GM21825 (cell line): ENCODE data around the gene TCF4.

Experiments used
- ATAC-seq: cut with Tn5 transposase; IDR thresholded peaks from one replicate; pipeline ENCODE4 v1.9.1; 2021; ENCODE audit warnings: mild to moderate bottlenecking, moderate library complexity; ENCODE audit not compliant: unreplicated experiment

Gene TCF4

DNA sequence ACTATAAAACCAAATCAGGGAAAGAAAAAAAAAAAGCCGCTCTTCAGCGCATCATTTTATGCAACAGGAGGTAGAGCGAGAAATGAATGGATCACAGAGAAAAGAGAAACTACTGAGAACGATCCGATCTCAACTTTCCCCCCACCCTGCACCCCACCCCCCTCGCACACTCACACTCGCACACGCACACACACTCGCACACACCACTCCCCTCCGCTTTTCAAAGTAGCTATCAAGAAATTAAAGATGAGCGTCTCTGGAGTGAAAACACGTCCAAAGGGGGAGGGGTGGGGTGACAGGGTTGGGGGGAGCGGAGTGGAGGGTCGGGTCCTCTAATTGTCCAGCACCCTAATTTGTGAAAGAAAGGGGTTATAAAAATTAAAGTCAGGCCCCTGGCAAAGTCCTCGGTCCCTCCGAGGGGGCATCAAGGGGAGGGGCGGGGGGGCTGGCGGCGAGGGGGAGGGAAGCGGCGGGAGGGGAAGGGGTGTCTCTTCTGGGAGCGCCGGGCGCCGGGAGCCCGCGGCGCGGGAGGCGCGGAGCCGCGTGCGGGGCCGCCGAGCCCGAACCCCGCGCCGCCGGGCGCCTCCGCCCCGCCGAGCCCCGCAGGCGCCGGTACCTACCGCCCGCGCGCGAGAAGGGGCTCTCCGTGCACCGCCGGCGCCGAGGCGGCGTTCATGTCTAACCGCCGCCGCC lies 428 bp downstream of the TCF4 start:
- no peak for ATAC-seq

DNA sequence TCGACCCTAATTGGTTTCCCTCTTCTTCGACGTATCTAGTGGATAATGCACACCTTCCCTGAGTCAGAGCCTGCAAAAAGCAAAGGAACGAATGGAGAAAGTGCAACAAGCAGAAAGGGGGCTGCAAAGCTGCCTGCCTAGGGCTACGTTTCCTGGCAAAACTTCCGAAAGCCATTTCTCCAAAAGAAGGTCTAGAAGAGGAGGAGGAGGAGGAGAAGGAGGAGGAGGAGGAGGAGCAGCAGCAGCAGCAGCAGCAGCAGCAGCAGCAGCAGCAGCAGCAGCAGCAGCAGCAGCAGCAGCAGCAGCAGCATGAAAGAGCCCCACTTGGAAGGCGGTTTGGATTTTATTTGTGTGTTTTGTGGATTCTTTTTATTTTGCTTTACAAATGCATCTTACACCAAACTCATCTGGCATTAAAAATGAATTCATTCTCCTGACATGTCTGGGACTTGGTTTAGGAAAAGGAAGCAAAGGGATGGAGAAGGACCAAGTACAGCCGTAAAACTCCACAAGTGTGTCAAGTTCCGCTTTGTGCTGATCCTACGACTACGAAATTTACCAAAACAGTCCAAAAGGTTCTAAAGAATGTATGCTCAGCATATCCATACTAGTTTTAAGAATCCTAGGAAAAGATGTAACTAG lies 2.0 kb downstream of the TCF4 start:
- ATAC-seq, result no peak

DNA sequence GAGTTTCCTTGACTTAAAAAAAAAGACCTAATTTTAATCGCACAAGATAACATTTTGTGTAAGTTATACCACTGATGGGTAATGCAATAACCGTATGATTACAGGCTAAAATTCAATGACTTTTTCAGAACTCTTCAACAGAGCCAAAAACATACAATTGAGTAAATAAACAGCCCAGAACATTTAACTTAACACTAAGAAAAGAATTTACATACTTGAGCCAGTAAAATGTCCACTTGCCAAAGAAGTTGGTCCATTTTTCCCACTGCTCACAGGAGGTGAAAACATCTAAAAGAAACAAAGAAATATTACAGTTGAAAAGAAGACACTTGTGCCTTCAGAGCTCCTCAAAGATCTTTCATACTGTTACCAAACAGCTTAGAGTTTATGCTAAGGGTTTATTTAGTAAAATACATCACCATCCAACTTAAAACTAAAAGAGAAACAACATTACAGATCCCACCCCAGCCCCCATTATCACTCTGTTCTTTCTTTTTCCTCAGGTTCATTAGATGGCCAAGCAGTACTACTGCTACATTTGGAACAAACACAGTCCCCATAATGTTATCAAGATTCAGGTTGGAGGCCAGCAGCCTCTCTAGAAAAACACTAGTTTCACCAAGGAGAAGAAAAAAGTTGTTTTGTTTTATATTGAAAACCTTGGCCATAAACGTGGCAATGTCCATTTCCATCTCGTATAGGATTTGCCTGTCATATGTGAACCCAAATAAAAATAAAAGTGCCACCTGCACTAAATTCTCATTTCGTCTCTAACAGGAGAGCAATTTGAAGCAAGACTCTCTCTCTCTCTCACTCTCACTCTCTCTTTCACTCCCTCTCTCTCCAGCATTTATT lies 2.7 kb downstream of the TCF4 start:
- ATAC-seq, result no peak

DNA sequence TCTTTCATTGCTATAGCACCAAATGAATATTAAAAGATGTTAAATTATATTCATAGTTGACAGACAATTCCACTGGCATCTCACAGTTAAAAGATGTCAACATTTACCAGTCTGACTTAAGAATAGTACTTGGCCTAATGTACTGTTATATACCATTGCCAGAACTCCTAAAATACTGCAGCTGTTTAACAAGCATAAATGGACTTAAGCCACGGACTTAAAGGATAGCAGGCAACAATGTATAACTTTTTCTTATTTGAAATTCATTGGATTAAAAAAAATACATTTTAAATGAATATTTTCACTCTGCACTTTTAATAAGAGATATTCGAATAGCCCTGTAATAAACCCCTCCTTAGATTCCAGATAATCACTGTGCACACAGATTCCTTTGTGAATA lies 3.8 kb downstream of the TCF4 start:
- ATAC-seq, result no peak

DNA sequence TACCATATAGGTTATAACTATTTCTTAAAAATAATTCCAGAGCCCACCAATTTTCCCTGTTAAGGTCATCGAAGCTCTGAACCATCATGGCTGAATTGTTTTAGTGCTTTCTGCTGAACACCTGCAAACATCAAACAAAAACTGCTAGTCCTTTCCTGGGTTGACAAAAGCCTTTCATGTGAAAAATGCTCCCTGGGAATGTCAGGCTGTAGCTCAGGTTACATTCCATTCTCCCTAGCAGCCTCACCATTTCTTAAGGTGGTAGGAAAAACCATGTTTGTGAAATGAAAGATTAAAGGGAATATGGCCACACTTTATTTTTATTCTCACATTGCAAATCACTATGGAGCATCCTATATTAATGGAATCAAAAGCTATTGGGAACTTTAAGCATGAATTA lies 5.7 kb downstream of the TCF4 start:
- ATAC-seq, result no peak

DNA sequence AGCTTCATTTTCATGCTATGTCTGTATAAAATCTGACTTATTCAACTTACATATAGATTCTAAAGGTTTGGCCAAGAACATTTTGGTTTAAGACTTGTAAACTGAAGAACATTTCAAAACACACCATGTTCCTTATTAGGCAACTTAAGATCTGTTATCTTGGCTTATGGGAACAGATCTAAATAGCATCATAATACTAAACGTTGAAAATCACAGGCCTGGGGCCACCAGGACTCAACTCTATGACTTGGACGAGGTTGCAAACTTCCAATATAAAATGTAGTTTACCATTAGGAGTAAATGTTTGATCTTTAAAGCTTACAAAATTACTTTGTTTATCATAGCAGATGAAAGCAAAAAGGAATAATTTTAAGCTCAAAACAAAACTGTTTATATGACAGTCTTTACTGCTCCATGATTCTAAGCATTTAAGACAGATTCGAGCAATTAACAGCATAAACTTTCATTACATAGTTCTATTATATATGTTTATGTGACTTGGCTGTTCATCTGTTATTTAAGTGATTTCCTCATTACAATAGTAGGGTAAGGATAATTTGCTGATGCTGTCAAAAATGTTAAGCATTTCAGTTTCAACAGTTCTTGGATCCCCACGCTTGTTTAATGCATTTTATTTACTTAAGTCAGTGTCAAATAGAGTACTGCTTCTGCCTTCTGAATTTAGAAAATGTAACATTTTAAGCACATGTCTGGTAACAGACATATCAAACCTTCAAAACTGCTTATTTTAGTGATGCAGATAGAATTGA lies 8.3 kb downstream of the TCF4 start:
- ATAC-seq, result no peak

DNA sequence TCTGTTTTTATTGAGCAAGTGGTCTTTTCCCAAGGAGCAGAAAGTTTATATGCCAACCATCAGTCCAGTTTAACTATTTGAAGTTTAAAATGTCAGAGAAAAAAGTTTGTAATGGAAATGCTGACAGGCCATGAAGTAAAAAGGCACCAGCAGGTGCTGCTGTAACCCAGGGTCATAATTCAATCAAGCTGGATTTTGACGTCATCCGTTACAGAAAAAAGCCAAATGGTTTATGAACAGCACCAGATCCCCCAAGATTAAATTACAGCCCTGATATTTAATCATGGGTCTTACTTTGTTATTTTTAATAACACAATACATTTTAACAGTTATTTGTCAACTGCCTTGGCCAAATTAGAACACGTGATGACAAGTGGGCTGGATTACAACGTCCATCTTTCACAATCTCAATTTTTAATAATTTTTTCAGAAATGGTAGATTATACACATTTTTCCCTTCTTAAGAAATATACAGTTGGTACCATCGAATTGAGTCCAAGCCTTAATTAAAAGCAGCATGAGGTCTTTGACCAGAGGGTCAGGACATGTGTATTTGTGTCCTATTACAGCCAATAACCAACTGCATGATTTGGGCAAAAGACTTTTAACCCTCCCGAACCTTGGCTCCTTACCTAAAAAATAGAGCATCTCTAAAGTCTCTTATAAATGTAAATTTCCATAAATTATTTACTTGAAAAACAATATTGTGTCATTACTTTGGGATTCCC lies 10.0 kb downstream of the TCF4 start:
- no peak for ATAC-seq

DNA sequence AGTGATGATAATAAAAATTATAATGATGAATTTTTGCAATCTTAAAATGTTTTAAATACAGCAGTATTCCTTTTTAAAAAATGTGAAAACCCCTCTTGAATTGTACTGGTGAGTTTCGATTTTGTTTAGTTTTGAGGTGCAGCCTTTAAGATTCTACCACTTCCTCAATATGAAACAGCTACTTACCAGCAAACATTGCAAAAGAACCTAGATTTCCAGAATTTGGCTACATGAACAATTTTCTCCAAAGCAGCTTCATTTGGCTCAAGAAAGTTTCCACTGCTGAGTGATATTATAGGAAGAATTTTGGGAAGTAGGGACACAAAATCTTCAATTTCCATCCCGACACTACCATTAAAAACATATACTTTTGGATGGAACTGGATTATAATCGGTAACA lies 12.0 kb downstream of the TCF4 start:
- no peak for ATAC-seq

DNA sequence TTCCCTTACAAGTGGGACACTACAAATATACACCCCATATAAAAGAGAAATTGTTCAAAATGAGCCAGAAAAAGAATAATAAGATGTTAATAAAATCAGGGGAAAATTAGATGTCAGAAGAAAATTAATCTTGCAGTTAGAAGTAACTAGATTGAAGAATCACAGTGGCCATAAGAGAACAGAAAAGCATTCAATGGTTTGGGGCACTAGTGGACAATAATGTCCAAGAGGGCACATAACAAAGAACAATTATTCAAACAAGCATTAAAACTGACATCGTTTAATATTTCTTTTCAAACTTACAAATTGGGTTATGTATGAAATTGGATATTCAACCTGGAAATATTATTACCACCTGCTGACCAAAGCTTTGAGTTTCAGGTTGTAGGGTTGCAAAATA lies 12.9 kb downstream of the TCF4 start:
- ATAC-seq, result no peak

DNA sequence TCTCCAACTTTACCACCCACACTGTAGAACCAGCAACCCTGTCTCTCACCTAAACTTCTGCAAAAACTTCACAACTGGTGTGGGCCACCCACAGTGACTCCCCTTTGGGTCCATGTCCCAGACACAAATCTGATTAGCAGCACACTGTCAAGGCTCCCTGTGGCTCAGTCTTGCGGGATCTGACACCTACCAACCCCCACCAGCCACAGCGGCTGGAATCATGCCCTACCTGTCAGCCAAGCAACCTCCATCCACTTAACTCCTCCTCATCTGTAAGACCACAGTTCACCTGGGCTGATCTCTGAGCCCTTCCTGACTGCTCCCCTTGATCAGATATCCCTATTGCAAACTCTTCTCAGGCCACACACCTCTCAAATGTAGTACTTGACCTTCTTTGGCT lies 14.6 kb downstream of the TCF4 start:
- ATAC-seq, result no peak

DNA sequence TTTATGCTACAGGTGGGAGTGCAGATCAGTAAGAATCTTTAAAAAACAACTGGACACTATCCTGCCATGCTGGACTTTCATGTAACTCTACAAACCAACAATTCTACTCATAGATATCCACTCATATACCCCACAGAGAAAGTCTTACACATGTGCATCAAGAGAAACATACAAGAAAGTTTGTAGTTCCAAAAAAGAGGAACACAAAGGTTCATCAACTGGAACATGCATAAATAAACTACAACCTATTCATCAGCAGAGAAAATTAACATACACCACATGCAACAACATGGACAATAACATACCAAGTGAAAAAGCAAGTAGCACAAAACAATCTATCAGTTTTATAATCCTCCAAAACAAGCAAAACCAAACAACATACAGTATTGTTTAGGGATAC lies 17.0 kb downstream of the TCF4 start:
- ATAC-seq, result no peak

DNA sequence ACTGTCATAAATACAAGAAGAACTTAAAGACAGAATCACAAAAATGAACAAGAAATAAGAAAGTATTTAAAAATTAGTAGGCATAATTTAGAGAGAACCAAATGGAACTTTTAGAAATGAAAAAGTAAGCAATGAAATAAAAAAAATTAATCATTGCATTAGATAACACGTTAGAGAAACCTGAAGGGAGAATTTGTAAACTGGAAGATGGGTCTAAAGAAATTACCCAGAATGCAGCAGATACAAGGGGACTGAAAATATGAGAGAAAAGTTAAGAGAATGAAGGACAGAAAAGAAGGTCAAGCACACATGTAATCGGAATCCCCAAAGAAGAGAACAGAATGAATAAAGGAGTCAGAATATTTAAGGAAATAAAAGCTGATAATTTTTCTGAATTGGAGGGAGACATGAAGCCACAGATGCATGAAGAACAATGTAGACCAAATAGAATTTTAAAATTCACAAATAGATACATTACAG lies 21.5 kb downstream of the TCF4 start:
- no peak for ATAC-seq

DNA sequence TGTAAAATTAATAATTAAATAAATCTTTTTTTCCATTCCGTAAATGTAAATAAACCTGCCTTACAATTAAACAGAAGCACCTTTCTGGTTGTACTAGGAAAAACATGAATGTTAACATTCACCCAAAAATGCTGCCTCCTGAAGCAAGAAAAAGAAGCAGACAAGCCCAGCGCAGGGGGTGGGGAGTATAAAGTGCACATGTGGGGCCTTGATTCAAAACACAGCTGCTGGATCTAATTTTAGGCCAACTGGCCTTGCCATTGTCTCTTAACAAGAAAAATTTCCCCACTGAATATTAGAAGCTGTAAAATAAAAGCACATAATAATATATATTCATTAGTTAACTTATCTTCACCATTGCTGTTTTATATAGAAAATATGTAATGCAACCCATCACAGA lies 28.3 kb downstream of the TCF4 start:
- no peak for ATAC-seq

DNA sequence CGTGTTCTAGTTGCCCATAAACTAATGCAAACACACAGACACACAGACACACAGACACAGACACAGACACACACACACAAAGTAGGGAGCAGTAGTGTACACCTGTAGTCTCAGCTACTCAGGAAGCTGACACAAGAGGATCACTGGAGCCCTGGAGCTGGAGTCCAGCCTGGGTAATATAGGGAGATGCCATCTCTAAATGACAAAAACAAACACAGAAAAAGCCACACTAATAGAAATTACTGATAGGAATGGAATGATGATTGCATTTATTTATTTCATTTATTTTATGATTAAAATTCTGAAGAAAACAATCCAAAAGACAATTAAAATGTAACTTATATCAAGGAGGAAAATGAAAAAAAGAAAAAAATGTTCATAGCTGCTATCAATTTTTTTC lies 30.8 kb downstream of the TCF4 start:
- ATAC-seq, result no peak

DNA sequence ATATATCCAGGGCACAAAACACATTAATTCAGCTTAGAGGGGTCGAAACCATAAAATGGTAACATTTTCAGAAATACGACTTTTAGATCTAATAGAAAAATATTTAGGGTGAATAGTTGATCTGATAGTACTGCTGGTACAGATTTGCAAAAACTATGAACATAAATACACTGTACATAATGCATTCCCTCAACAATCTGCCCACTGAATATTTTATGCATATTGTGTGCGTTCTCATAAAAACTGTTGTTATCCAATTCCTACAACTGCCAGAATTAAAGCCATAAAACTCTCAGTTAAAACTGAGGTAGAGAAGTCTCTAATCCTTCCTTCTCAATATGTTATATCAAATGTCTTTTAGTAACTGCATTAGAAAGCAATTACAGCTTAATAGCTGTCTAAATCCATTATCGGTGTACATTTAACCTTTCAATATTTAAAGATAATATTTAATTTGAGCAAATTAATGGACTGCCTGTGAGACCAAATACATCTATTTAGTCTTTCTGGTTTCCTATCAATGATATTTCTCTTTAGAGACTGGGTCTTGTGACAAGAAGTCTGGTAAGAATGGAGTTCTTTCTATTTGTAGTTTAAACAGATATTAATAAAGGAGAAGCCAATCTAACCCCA lies 32.5 kb downstream of the TCF4 start:
- ATAC-seq, result no peak

DNA sequence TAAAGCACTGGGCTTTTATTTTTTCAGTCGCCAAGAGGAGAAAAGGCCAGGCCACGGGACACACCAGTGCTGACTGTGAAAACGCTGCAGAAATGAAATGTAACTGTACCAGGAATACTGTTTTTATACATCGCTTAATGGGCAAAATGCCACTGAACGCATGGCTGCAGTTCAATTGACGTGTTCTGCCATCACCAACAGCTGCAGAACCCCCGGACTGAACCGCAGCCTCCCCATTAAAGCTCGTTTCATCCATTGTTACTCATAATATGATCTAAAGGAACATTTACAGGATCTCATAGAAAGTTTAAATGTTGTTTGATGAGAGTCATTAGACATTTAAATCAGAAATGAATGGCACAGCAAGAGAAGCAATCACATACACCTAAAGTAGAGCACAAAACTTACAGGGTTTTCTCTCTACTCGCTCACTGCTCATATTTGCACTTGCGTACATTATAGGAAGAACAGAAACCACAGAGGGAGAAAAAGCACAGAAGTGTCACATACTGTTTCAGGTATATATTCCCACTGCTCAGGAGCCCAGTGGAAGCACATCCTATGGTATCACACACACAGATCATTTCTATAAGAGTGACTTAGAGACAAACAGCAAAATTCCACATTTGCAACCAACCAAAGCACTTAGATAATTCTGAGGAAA lies 35.3 kb downstream of the TCF4 start:
- no peak for ATAC-seq

DNA sequence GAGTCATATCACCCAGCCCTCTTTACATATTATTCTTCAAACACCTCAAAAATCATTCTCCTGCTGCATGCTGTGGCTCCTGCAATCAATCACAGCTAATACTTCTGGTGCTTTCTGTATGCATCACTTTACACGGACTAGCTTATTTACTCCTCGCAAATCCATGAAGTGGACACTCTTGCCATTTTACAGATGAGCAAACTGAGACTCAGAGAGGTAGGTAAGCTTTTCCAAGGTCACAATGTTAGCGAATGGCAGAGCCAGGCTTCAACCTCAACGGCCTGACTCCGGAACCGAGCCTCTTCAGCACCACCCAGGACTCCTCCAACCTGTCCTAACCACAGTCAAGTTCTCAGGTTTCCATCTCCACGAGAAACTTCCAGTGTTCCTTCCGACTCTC lies 36.8 kb downstream of the TCF4 start:
- no peak for ATAC-seq

DNA sequence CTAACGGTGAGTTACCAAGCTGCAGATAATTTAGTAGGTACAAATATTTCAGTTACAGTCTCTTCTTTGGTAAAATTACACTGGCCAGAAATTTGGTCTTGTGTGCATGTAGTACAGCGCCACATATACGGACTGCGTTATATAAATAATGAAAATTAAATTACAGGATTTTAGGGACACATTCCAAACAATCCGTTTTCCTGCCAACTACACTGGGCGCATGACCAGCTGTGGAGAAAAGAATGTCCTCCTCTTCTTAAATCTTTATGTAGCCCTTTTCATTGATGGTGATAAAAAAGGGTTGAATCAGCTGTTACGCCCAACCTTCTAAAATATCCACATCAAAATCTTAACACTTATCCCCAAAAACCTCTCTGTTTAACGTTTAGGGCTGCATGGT lies 37.5 kb downstream of the TCF4 start:
- ATAC-seq, result no peak

DNA sequence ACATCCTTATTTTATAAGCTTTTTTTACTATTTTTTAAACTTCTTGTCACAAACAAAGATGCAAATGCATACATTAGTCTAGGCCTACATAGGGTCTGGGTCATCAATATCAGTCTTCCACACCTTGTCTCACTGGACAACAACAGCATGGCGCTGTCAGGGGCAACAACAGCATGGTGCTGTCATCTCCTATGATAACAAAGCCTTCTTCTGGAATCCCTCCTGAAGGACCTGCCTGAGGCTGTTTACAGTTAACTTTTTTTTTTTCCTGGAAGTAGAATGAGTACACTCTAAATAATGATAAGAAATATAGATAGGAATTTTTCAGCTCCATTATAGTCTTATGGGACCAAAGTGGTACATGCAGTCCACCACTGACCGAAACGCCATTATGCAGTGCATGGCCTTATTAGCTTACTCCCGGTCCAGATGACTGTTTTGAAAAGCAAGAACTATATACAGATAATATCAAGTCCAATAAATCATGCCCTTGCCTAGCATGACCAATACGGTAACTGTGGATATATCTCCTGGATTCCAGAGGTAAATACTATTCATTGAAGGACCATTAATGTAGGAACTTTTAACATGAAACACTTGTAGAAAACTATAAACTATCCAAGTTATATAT lies 38.4 kb downstream of the TCF4 start:
- no peak for ATAC-seq
